ENCODE data around the gene PDLIM4. TPM values are rescaled to one million over a fixed set of nuclear protein-coding genes. Genes with fewer than 3 reads are reported as not detected.

The PDLIM4 gene
- total and polyA plus RNA-seq, 2 experiments from 2014 or later, result 25.2 to 31.8 TPM

- no peak for TF ChIP-seq ZNF462 (CRISPR knock-in tag; IDR thresholded peaks at IDR 0.05)
- TF ChIP-seq REST (IDR thresholded peaks at IDR 0.05; ENCODE audit: unreplicated experiment), result no peak
- no peak for TF ChIP-seq JUNB (IDR thresholded peaks at IDR 0.05; ENCODE audit: unreplicated experiment)
- TF ChIP-seq EZH2phosphoT487 (IDR thresholded peaks at IDR 0.05; ENCODE audit: unreplicated experiment), result no peak
- no peak for TF ChIP-seq POLR2AphosphoS5 (IDR thresholded peaks at IDR 0.05; ENCODE audit: low read depth)
- TF ChIP-seq ZNF114 (CRISPR knock-in tag; IDR thresholded peaks at IDR 0.05), result no peak
- TF ChIP-seq EZH2 (IDR thresholded peaks at IDR 0.05; ENCODE audit: low read depth, unreplicated experiment), result no peak
These were observed 11.9 kb upstream of the PDLIM4 start (continued) for GRCh38 chr5:132245593-132245992.

All from GM23338 (cell line).